ENCODE results near the gene SNX10. TPM values are rescaled to one million over a fixed set of nuclear protein-coding genes. Genes with fewer than 3 reads are reported as not detected.

The SNX10 gene
- total RNA-seq, 3 donors from 2014 or later (not counting 1 experiment from before 2014, with no cell fraction given): 17.2 to 26.8 (median 21.3) TPM

DNA sequence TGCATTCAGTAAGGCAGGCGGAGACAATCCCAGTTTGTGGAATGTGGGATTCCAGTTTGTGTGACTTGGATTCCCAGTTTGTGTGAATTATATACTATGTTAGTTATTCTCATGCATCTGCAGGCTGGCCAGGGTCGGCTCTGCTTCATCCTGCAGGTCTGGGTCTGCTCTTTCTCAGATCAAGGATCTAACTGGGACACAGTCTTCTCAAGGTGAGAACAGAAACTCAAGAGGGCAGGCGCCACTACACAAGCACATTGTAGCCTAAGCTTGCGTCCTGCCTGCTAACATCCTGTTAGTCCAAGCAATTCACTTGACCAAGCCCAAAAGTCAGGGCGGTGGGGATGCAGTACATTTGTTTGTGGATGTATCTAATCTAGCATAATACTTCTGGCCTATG is 131.1 kb downstream of the SNX10 start:
- no peak for ATAC-seq
- DNase-seq: no peak
- no peaks in the 10 kb centered on the region for H3K9me3 Mint-ChIP-seq
- Histone ChIP-seq H3K9me3 (ENCODE audit: control insufficient read depth, insufficient read depth, low read length) (no peaks in the 10 kb centered on the region), H3K4me3 (ENCODE audit: low read length) (no peak overlapping the region), H3K27ac (ENCODE audit: low read length) (no peak overlapping the region), H3K36me3 (ENCODE audit: control insufficient read depth, insufficient read depth, low read length) (no peaks in the 10 kb centered on the region), H3K4me1 (ENCODE audit: control insufficient read depth, insufficient read depth, low read length) (no peaks in the 10 kb centered on the region), H3K27me3 (ENCODE audit: control insufficient read depth, insufficient read depth, low read length) (no peaks in the 10 kb centered on the region)
- no peaks in the 10 kb centered on the region for H3K4me1 Mint-ChIP-seq
- no peak overlapping the region for H3K27ac Mint-ChIP-seq
- WGBS (ENCODE audit: insufficient coverage): 96% methylated on average over 5 of the region's 5 CpGs
- H3K27me3 Mint-ChIP-seq (ENCODE audit: low read depth in 2 of 2): peaks cover 16 to 25% of the 10 kb centered on the region in 2 donors
- TF ChIP-seq, protein P1, sequence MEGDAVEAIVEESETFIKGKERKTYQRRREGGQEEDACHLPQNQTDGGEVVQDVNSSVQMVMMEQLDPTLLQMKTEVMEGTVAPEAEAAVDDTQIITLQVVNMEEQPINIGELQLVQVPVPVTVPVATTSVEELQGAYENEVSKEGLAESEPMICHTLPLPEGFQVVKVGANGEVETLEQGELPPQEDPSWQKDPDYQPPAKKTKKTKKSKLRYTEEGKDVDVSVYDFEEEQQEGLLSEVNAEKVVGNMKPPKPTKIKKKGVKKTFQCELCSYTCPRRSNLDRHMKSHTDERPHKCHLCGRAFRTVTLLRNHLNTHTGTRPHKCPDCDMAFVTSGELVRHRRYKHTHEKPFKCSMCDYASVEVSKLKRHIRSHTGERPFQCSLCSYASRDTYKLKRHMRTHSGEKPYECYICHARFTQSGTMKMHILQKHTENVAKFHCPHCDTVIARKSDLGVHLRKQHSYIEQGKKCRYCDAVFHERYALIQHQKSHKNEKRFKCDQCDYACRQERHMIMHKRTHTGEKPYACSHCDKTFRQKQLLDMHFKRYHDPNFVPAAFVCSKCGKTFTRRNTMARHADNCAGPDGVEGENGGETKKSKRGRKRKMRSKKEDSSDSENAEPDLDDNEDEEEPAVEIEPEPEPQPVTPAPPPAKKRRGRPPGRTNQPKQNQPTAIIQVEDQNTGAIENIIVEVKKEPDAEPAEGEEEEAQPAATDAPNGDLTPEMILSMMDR (IDR thresholded peaks at IDR 0.05): no peak
- H3K4me3 Mint-ChIP-seq: no peak overlapping the region
- intact Hi-C loops (cut with micrococcal nuclease): no loop called here
- no peaks in the 10 kb centered on the region for H3K36me3 Mint-ChIP-seq

DNA sequence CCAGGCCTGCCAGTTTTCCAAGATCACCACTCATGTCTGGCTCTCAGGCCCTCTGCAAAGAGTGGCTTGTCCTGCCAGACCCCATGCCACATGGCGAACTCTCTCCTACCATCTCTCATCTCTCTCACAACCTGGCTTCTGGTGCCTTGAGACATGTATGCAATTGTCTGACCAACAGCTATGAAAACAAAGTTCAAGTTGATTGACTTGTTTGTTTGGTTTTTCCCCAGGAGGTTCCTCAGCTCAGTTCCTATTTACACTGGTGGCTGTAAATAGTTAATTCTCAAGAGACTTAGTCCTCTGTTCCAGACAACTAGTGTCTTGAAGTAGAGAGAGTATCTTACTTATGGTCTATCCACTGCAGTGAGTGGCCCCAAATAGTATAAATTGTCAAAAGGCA is 131.8 kb downstream of the SNX10 start:
- Mint-ChIP-seq H3K27ac (no peak overlapping the region), H3K4me1 (no peaks in the 10 kb centered on the region), H3K36me3 (no peaks in the 10 kb centered on the region), H3K27me3 (ENCODE audit: low read depth in 2 of 2) (peaks cover 10 to 19% of the 10 kb centered on the region in 2 donors), H3K9me3 (no peaks in the 10 kb centered on the region), H3K4me3 (no peak overlapping the region)
- Histone ChIP-seq H3K4me3 (ENCODE audit: low read length) (no peak overlapping the region), H3K9me3 (ENCODE audit: control insufficient read depth, insufficient read depth, low read length) (no peaks in the 10 kb centered on the region), H3K27me3 (ENCODE audit: control insufficient read depth, insufficient read depth, low read length) (no peaks in the 10 kb centered on the region), H3K27ac (ENCODE audit: low read length) (no peak overlapping the region), H3K36me3 (ENCODE audit: control insufficient read depth, insufficient read depth, low read length) (no peaks in the 10 kb centered on the region), H3K4me1 (ENCODE audit: control insufficient read depth, insufficient read depth, low read length) (no peaks in the 10 kb centered on the region)
- ATAC-seq (no peak), DNase-seq (no peak)
- TF ChIP-seq, protein P1 (IDR thresholded peaks at IDR 0.05): no peak
- WGBS (ENCODE audit: insufficient coverage): 100% methylated on average over 1 of the region's 1 CpG
- intact Hi-C loops (cut with micrococcal nuclease): no loop called here

Other genes with a start within 250 kb of the SNX10 start
- gene NFE2L3, start 139.7 kb upstream of the SNX10 start, total RNA-seq: 1 to 10 TPM in 1 of 3 donors, under 1 TPM in 2; 0.68 to 2.0 (median 1.00) TPM
- 100 to 1,000 TPM; 473 to 627 (median 585) TPM for gene HNRNPA2B1, start 91.1 kb upstream of the SNX10 start, total RNA-seq
- 100 to 1,000 TPM; 103 to 126 (median 109) TPM for gene CBX3, start 90.1 kb upstream of the SNX10 start, total RNA-seq